ENCODE results near the gene TMEM134.
"Not testable (repeated sequence)": the region's sequence is repeated elsewhere in the genome, so short reads cannot be mapped to it uniquely, and the experiment has no call there.

TMEM134 gene

GRCh38 chr11:67437082-67437808 is 31.8 kb downstream of the TMEM134 start, which contains the start of gene PTPRCAP:
Gene PTPRCAP (minus strand): TSS chr11:67437682. CDS start chr11:67437619, 63 bp downstream.
- DNase-seq, result no peak

- DNase-seq, result no peak
Observed at GRCh38 chr11:67436459-67437081, 32.5 kb downstream of the TMEM134 start.

- DNase-seq, result no peak
Observed at GRCh38 chr11:67435727-67436458, 33.2 kb downstream of the TMEM134 start.

- DNase-seq, result no peak
Observed at GRCh38 chr11:67435031-67435726, 33.9 kb downstream of the TMEM134 start.

- DNase-seq, result no peak
Observed at GRCh38 chr11:67434395-67434881, 34.6 kb downstream of the TMEM134 start.

- no peak for DNase-seq
Observed at GRCh38 chr11:67433536-67434394, 35.3 kb downstream of the TMEM134 start.

GRCh38 chr11:67432655-67433349 is 36.2 kb downstream of the TMEM134 start:
- DNase-seq, result no peak

GRCh38 chr11:67431346-67432249 is 37.5 kb downstream of the TMEM134 start:
- no peak for DNase-seq

GRCh38 chr11:67429722-67430121 is 39.3 kb downstream of the TMEM134 start:
- DNase-seq, result no peak

GRCh38 chr11:67429038-67429668 is 39.9 kb downstream of the TMEM134 start:
- DNase-seq, result no peak

GRCh38 chr11:67428052-67429001 is 40.7 kb downstream of the TMEM134 start, which contains the start of gene RPS6KB2:
Gene RPS6KB2 (plus strand): TSS chr11:67428494. CDS start chr11:67428546, 52 bp downstream.
- DNase-seq, result peak; percentile 93

- not testable (repeated sequence) for DNase-seq
Observed at GRCh38 chr11:67427364-67427859, 41.6 kb downstream of the TMEM134 start.

- no peak for DNase-seq
Observed at GRCh38 chr11:67423891-67424613, 45.0 kb downstream of the TMEM134 start.

- DNase-seq, result no peak
Observed at GRCh38 chr11:67423466-67423865, 45.6 kb downstream of the TMEM134 start.

GRCh38 chr11:67422891-67423290 is 46.2 kb downstream of the TMEM134 start:
- no peak for DNase-seq

GRCh38 chr11:67421430-67422031 is 47.5 kb downstream of the TMEM134 start:
- no peak for DNase-seq

Measured in kidney glomerular epithelial cell (primary cell).